ENCODE results near the gene CDC20. TPM values are rescaled to one million over a fixed set of nuclear protein-coding genes. Genes with fewer than 3 reads are reported as not detected.

The CDC20 gene
- total RNA-seq, 2 donors from 2014 or later = 2.2 to 14.9 TPM

DNA sequence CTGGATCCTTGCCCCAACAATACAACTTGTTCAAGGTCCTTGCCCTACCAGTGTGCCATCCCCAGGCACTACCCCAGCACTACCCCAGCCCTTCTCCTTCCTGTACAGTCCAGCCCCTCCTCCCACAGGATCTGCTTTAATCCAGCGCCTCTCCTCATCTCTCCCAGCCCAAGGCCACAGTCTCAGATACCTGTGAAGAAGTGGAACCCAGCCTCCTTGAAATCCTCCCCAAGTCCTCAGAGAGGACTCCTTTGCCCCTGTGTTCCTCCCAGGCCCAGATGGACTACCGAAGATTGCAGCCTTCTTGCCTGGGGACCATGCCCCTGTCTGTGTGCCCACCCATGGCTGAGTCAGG is 6.5 kb upstream of the CDC20 start:
- no peak overlapping the region for H3K4me3 ChIP-seq
- H3K27me3 ChIP-seq (replicated peaks; ENCODE audit: insufficient read depth) = no peaks in the 10 kb centered on the region
- intact Hi-C loops (cut with DNase I) = no loop called here
- no peaks in the 10 kb centered on the region for H3K4me1 ChIP-seq (replicated peaks)
- peak overlapping the region in 1 of 2 donors; percentile 97 for H3K27ac ChIP-seq
- no peaks in the 10 kb centered on the region for H3K9me3 ChIP-seq
- H3K36me3 ChIP-seq = no peaks in the 10 kb centered on the region
- 90% methylated on average over 2 of the region's 2 CpGs for WGBS
- no peak for TF ChIP-seq POLR2A (IDR thresholded peaks at IDR 0.05)
- no peak for TF ChIP-seq POLR2AphosphoS5 (IDR thresholded peaks at IDR 0.05)
- TF ChIP-seq, protein P1, sequence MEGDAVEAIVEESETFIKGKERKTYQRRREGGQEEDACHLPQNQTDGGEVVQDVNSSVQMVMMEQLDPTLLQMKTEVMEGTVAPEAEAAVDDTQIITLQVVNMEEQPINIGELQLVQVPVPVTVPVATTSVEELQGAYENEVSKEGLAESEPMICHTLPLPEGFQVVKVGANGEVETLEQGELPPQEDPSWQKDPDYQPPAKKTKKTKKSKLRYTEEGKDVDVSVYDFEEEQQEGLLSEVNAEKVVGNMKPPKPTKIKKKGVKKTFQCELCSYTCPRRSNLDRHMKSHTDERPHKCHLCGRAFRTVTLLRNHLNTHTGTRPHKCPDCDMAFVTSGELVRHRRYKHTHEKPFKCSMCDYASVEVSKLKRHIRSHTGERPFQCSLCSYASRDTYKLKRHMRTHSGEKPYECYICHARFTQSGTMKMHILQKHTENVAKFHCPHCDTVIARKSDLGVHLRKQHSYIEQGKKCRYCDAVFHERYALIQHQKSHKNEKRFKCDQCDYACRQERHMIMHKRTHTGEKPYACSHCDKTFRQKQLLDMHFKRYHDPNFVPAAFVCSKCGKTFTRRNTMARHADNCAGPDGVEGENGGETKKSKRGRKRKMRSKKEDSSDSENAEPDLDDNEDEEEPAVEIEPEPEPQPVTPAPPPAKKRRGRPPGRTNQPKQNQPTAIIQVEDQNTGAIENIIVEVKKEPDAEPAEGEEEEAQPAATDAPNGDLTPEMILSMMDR (IDR thresholded peaks at IDR 0.05) = no peak
- DNase-seq (ENCODE audit: low spot score) = no peak

DNA sequence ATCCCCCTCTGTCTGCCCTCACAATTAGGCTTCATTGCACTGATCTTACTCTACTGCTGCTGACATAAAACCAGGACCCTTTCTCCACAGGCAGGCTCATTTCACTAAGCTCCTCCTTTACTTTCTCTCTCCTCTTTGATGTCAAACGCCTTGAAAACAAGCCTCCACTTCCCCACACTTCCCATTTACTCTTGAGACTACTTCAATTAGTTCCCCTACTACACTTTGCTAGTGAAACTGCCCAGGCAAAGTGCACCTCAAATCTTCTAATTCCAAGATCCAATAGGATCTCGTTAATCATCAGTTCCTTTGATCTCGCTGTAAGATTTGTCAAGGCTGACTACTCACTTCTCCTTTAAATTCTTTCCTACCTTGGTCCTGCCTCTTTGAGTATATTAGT is 5.9 kb upstream of the CDC20 start:
- 59% methylated on average over 3 of the region's 3 CpGs for WGBS
- H3K36me3 ChIP-seq = no peaks in the 10 kb centered on the region
- intact Hi-C loops (cut with DNase I) = no loop called here

DNA sequence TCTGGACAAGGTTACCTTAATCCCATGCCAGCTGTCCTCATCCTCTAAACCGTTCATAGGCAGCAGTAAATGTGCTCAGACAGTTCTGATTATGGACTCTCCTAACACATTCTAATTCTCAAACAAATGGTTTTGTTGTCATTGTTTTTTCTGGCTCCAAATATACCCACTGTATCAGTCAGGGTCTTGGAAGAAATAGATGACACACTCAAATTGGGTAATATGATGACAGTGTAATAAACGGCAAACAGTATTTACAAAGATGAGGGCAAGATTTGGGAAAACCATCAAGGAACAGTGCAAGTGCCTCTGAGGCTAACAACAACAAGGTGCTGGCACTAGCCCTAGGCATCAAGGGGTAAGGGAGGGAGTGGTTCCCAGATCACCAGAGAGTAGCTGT is 4.3 kb upstream of the CDC20 start:
- peaks cover 5% of the 10 kb centered on the region for H3K4me1 ChIP-seq (replicated peaks)
- no peaks in the 10 kb centered on the region for H3K36me3 ChIP-seq
- H3K27me3 ChIP-seq (replicated peaks; ENCODE audit: insufficient read depth) = no peaks in the 10 kb centered on the region
- H3K4me3 ChIP-seq = no peak overlapping the region
- TF ChIP-seq, protein P1 (IDR thresholded peaks at IDR 0.05) = no peak
- TF ChIP-seq POLR2AphosphoS5 (IDR thresholded peaks at IDR 0.05) = no peak
- no peak for TF ChIP-seq POLR2A (IDR thresholded peaks at IDR 0.05)
- H3K9me3 ChIP-seq = no peaks in the 10 kb centered on the region
- DNase-seq (ENCODE audit: low spot score) = no peak
- 64% methylated on average over 2 of the region's 2 CpGs for WGBS
- intact Hi-C loops (cut with DNase I) = no loop called here
- no peak overlapping the region for H3K27ac ChIP-seq

More for the DNA sequence above, 5.9 kb upstream of the CDC20 start:
- H3K27me3 ChIP-seq (replicated peaks; ENCODE audit: insufficient read depth) = no peaks in the 10 kb centered on the region
- H3K4me3 ChIP-seq = no peak overlapping the region
- H3K9me3 ChIP-seq = no peaks in the 10 kb centered on the region
- no peak for DNase-seq (ENCODE audit: low spot score)
- no peak for TF ChIP-seq POLR2AphosphoS5 (IDR thresholded peaks at IDR 0.05)
- TF ChIP-seq, protein P1 (IDR thresholded peaks at IDR 0.05) = no peak
- TF ChIP-seq POLR2A (IDR thresholded peaks at IDR 0.05) = no peak
- no peaks in the 10 kb centered on the region for H3K4me1 ChIP-seq (replicated peaks)
- H3K27ac ChIP-seq = no peak overlapping the region

DNA sequence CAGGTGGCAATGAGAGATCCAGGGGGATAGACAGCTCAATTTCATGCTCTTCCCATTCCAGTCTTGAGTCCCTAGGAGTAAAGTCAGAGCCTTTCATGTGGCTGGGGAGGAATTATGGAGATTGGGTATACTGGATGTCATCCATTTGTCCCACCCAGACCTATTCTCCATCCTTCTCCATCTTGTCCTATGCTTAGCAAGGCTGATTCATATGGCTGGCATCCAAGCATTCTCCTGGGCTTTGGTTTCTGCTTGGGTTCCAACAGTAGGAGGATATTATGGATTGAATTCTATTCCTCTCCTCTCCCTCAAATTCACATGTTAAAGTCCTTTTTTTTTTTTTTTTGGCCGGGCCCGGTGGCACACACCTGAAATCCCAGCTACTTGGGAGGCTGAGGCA is 3.8 kb upstream of the CDC20 start:
- 97% methylated on average over 2 of the region's 2 CpGs for WGBS
- Histone ChIP-seq H3K4me1 (replicated peaks) (peaks cover 5% of the 10 kb centered on the region), H3K9me3 (no peaks in the 10 kb centered on the region), H3K36me3 (no peaks in the 10 kb centered on the region), H3K27me3 (replicated peaks; ENCODE audit: insufficient read depth) (no peaks in the 10 kb centered on the region), H3K4me3 (no peak overlapping the region), H3K27ac (no peak overlapping the region)
- intact Hi-C loops (cut with DNase I) = no loop called here
- DNase-seq (ENCODE audit: low spot score) = no peak
- TF ChIP-seq, protein P1 (IDR thresholded peaks at IDR 0.05) = no peak
- TF ChIP-seq POLR2AphosphoS5 (IDR thresholded peaks at IDR 0.05) (no peak), POLR2A (IDR thresholded peaks at IDR 0.05) (no peak)

DNA sequence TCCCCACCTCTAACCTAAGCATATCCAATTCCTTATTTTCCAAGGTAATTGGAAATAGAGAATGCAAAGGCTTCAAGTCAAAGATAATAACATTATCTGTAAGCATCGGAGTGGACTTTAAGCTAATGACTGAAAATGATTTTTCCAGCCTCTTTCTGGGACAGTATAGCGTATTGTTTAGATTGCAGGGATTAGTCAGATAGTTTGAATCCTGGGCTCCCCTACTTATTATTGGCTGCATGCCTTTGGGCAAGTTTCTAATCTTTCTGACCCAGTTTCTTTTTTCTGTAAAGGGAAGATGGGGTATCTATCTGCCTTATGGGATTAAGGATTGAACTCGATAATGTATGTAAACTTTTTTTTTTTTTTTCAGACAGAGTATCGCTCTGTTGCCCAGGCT is 1.5 kb upstream of the CDC20 start:
- Histone ChIP-seq H3K9me3 (no peaks in the 10 kb centered on the region), H3K27me3 (replicated peaks; ENCODE audit: insufficient read depth) (no peaks in the 10 kb centered on the region), H3K36me3 (no peaks in the 10 kb centered on the region), H3K27ac (no peak overlapping the region), H3K4me1 (replicated peaks) (peaks cover 5% of the 10 kb centered on the region), H3K4me3 (no peak overlapping the region)
- intact Hi-C loops (cut with DNase I) = no loop called here
- 92% methylated on average over 4 of the region's 4 CpGs for WGBS
- TF ChIP-seq POLR2A (IDR thresholded peaks at IDR 0.05) = no peak
- TF ChIP-seq POLR2AphosphoS5 (IDR thresholded peaks at IDR 0.05) = no peak
- TF ChIP-seq, protein P1 (IDR thresholded peaks at IDR 0.05) = no peak
- DNase-seq (ENCODE audit: low spot score) = no peak

Measured in prostate gland (tissue), 2 donors.